Type B pancreatic cell (in vitro differentiated cells): ENCODE data around the gene CABP7. TPM values are rescaled to one million over a fixed set of nuclear protein-coding genes. Genes with fewer than 3 reads are reported as not detected.
A peak's percentile ranks its signal among the peaks of the same experiment; 100 is the strongest.

Experiments
- DNase-seq: peaks from one replicate; pipeline ENCODE4 v3.0.0; 2021; ENCODE audit warnings: mixed read lengths; ENCODE audit not compliant: unreplicated experiment; ENCODE audit errors: extremely low spot score
- H3K27ac Mint-ChIP-seq: 2 replicates; pipeline ENCODE4 v1.8.0; 2021; ENCODE audit warnings: mild to moderate bottlenecking, mixed read lengths
- H3K27me3 Mint-ChIP-seq: 2 replicates; pipeline ENCODE4 v1.8.0; 2021; ENCODE audit warnings: mixed read lengths
- H3K36me3 Mint-ChIP-seq: 2 replicates; pipeline ENCODE4 v1.8.0; 2021; ENCODE audit warnings: mixed read lengths
- H3K4me1 Mint-ChIP-seq: one replicate; pipeline ENCODE4 v1.8.0; 2021; ENCODE audit warnings: mixed read lengths; ENCODE audit not compliant: unreplicated experiment
- H3K4me3 Mint-ChIP-seq: 2 replicates; pipeline ENCODE4 v1.8.0; 2021; ENCODE audit warnings: mild to moderate bottlenecking, mixed read lengths
- H3K9me3 Mint-ChIP-seq: 2 replicates; pipeline ENCODE4 v1.8.0; 2021; ENCODE audit warnings: mixed read lengths
- CTCF ChIP-seq: fragments of 200-600 bp; sonication (generic); conservative IDR thresholded peaks from 2 replicates; pipeline ENCODE4 v1.5.0; 2021; ENCODE audit warnings: antibody characterized with exemption, mild to moderate bottlenecking
- total RNA-seq: library from RNA; stranded (reverse); gene quantifications from 2 replicates; pipeline ENCODE4 v1.2.1, GENCODE V29; 2021; ENCODE audit warnings: low replicate concordance

The CABP7 gene
- total RNA-seq, 1 donor from 2014 or later: 1.7 TPM

GRCh38 chr22:29718949-29719898 lies 579 bp upstream of the CABP7 start:
- TF ChIP-seq CTCF: no peak
- peak overlapping the region; percentile 73 for H3K4me3 Mint-ChIP-seq
- H3K27me3 Mint-ChIP-seq: peaks cover 73% of the 10 kb centered on the region

DNA sequence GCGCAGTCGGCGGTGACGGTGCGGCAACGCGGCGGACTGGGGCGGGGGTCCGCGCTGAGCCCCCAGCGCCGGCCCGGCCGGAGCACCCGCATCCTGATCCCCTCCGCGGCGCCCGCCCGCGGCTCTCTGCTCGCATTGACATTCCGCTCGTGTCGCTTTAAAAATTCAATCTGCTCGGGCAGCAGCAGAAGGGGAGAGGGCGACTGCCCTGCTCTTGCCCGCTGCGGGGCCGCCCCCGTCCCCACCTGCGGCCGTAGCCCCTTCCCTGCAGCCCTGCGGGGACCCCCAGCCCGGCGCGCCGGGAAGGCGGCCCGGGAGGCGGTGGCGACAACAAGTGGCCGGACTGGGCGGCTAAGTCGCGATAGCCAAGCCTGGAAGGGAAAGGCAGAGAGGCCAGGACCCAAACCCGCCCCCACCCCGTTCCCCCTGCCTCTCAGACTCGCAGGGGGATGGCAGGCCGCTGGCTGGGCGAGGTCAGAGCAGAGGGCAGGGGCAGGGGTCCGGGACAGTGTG lies 1.1 kb downstream of the CABP7 start:
- H3K36me3 Mint-ChIP-seq: no peaks in the 10 kb centered on the region
- peaks cover 7% of the 10 kb centered on the region for H3K4me1 Mint-ChIP-seq
- no peak for TF ChIP-seq CTCF
- H3K27ac Mint-ChIP-seq: no peak overlapping the region
- H3K27me3 Mint-ChIP-seq: peaks cover 72% of the 10 kb centered on the region
- H3K4me3 Mint-ChIP-seq: no peak overlapping the region
- DNase-seq: no peak
- H3K9me3 Mint-ChIP-seq: no peaks in the 10 kb centered on the region

More at GRCh38 chr22:29718949-29719898, 579 bp upstream of the CABP7 start:
- Mint-ChIP-seq H3K27ac (no peak overlapping the region), H3K36me3 (no peaks in the 10 kb centered on the region), H3K4me1 (peaks cover 7% of the 10 kb centered on the region), H3K9me3 (no peaks in the 10 kb centered on the region)
- no peak for DNase-seq

GRCh38 chr22:29722151-29722550 lies 2.3 kb downstream of the CABP7 start:
- H3K9me3 Mint-ChIP-seq: no peaks in the 10 kb centered on the region

DNA sequence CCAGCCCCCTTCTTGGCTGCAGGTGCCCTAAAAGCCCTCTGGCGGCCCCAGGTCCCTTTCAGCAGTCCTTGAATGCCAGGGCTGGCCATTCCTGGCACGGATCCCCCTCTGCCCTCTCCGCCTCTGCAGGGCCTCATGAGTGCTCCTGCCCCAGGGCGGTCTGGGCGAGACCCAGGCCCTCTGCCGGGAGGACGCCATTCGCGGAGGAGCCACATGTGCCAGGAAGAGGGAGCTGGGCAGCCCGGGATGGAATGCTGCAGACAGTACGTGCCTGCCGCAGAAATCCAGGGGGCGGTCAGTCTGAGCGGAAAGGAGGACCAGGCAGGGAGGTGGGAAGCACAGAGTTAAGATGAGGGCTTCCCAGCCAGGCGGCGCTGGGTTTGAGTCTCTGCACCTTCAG lies 2.8 kb downstream of the CABP7 start:
- no peak overlapping the region for H3K4me3 Mint-ChIP-seq
- no peaks in the 10 kb centered on the region for H3K36me3 Mint-ChIP-seq
- H3K27ac Mint-ChIP-seq: no peak overlapping the region
- H3K4me1 Mint-ChIP-seq: no peaks in the 10 kb centered on the region
- H3K9me3 Mint-ChIP-seq: no peaks in the 10 kb centered on the region
- no peak for DNase-seq
- peaks cover 58% of the 10 kb centered on the region for H3K27me3 Mint-ChIP-seq
- TF ChIP-seq CTCF: no peak

More at GRCh38 chr22:29722151-29722550, 2.3 kb downstream of the CABP7 start:
- Mint-ChIP-seq H3K36me3 (no peaks in the 10 kb centered on the region), H3K4me3 (no peak overlapping the region), H3K27ac (no peak overlapping the region), H3K27me3 (peaks cover 62% of the 10 kb centered on the region), H3K4me1 (no peaks in the 10 kb centered on the region)
- TF ChIP-seq CTCF: no peak
- no peak for DNase-seq

- H3K36me3 Mint-ChIP-seq: no peaks in the 10 kb centered on the region
- H3K27ac Mint-ChIP-seq: no peak overlapping the region
- no peak for TF ChIP-seq CTCF
- no peak overlapping the region for H3K4me3 Mint-ChIP-seq
- no peaks in the 10 kb centered on the region for H3K4me1 Mint-ChIP-seq
- H3K9me3 Mint-ChIP-seq: no peaks in the 10 kb centered on the region
- DNase-seq: no peak
- H3K27me3 Mint-ChIP-seq: peaks cover 46% of the 10 kb centered on the region
Observed at GRCh38 chr22:29723766-29724165, 4.0 kb downstream of the CABP7 start.
